Right cardiac atrium (tissue), 5 donors: ENCODE data around the gene CILP2. TPM values are rescaled to one million over a fixed set of nuclear protein-coding genes. Genes with fewer than 3 reads are reported as not detected.

ENCODE experiments used
- ATAC-seq, 2 donors: fragments of 200-7000 bp; cut with Tn5 transposase; one replicate each; pipeline versions ENCODE4 v1.8.0 to v1.9.1; 2020; ENCODE audit warnings: moderate library complexity in 2 of 2, mild to moderate bottlenecking in 1 of 2
- DNase-seq, 3 donors: peaks; one replicate each; pipeline ENCODE4 v3.0.0-alpha.2; 2020
- H3K27ac ChIP-seq: one replicate; pipeline ENCODE4 v1.5.1; 2013; ENCODE audit warnings: mild to moderate bottlenecking, low read length, control low read depth, moderate library complexity
- H3K27me3 ChIP-seq: one replicate; pipeline ENCODE4 v1.6.1; 2013; ENCODE audit not compliant: control insufficient read depth, insufficient read depth
- H3K4me1 ChIP-seq: one replicate; pipeline ENCODE4 v1.6.1; 2013; ENCODE audit warnings: low read length; ENCODE audit not compliant: control insufficient read depth, insufficient read depth
- H3K4me3 ChIP-seq: one replicate; pipeline ENCODE4 v1.5.1; 2013; ENCODE audit warnings: low read length, control low read depth
- H3K9me3 ChIP-seq: one replicate; pipeline ENCODE4 v1.6.1; 2013; ENCODE audit warnings: low read length; ENCODE audit not compliant: control insufficient read depth
- WGBS: extraction: QIAGEN DNeasy Blood & Tissue Kit; methylation state at CpG from one replicate; pipeline ENCODE4 v1.1.7; 2013; 5-methylcytosine and 5-hydroxymethylcytosine counted together
- intact Hi-C, 4 donors: fragments of 100-400 bp; cut with DNase I; formaldehyde crosslinking; loops; one replicate each; pipeline versions ENCODE4 v1.11.0 to v1.14.0; 2022 to 2023
- polyA plus RNA-seq: library from polyadenylated mRNA; stranded (reverse); fragments of 200-250 nt; gene quantifications from one replicate; pipeline ENCODE4 v1.2.3, GENCODE V29; 2013
- total RNA-seq, 4 donors: library from RNA; stranded (reverse); fragmentation: NEBNext Ultra II Directional; extraction: Animal tissue kit (Norgen Biotek cat#: 25700); gene quantifications; one replicate each; pipeline ENCODE4 v1.2.1, GENCODE V29; 2021
- donor health status: healthy with polysubstance abuse.
- donor health status: DM: no; HTN: yes; CAD: no.
- donor health status: DM: no; HTN: no; CAD: no.
- donor health status: DM: no; HTN: yes; CAD: no; lungs with severe emphysema.
- donor health status: DM: yes; HTN: yes; CAD: no.

The CILP2 gene
- total and polyA plus RNA-seq, 5 donors, result 0.05 to 0.39 (median 0.12) TPM

DNA sequence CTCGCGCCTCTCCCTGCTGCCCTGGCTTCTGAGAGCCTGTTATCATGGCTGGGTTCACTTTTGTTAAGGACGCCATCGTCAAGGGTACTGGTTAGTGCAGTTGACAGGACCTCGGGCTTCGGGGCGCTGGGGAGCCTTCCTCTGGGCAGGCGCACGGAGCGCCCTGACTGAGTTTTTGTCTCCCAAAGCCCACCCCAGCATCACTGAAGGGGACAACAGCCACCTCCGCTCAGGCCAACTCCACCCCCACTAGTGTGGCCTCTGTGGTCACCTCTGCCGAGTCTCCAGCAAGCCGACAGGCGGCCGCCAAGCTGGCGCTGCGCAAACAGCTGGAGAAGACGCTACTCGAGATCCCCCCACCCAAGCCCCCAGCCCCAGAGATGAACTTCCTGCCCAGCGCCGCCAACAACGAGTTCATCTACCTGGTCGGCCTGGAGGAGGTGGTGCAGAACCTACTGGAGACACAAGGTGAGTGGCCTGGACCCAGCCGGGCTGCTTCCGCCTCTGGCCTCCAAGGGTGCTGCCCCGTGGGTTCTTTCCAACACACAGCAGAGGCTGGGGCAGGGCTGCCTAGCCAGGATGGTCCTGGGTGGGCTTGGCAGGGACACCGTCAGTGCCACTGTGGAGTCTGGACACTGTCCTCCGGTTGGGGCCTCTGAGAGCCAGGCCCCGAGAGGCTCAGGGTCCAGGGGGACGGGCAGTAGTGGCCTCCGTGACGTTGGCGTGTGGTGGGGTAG lies 39.6 kb upstream of the CILP2 start:
- WGBS, result 93% methylated on average over 33 of the region's 33 CpGs
- intact Hi-C loops, result no loop called here
- peak in 1 of 3 donors; percentile 49 for DNase-seq
- no peaks in the 10 kb centered on the region for H3K4me1 ChIP-seq
- no peak overlapping the region for H3K27ac ChIP-seq
- H3K4me3 ChIP-seq, result no peak overlapping the region
- ATAC-seq, result no peak
- H3K27me3 ChIP-seq, result no peaks in the 10 kb centered on the region
- H3K9me3 ChIP-seq, result no peaks in the 10 kb centered on the region

DNA sequence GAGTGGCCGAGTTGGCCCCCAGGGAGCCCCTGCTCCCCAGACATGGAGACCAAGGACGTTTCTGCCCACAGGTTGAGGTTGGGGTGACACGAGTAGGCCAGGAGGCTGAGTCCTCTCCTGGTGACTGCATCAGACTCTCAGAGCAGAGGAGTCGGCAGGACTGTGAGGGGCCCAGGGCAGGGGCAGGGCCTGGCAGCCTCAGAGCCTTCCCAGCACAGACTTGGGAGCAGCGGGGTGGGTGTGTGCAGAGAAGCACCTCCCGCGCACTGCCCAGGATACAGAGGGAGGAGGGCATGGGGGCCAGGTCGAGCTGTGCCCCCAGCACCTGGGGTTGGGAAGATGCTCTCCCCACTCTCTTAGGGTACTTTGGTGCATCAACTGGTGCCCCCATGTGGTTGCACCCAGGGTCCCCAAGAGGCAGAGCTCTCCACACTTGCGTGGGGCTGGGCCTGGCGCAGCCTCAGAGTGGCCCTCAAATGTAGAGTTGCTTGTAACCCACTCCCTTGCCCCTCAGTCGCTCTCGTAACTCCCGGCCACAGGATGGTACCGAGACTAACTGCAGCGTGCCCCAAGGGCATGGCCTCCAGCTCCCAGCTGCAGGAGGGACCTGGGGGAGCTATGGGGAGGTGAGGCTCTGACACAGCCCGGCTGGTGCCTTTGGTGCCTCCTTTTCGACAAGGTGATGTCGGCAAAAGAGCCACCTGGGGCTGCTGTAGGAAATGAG lies 38.6 kb upstream of the CILP2 start:
- H3K27me3 ChIP-seq, result no peaks in the 10 kb centered on the region
- intact Hi-C loops, result no loop called here
- WGBS, result 87% methylated on average over 18 of the region's 18 CpGs
- ATAC-seq, result no peak
- no peak overlapping the region for H3K4me3 ChIP-seq
- no peaks in the 10 kb centered on the region for H3K9me3 ChIP-seq
- DNase-seq, result peak in 2 of 3 donors; percentile 37 to 58
- no peak overlapping the region for H3K27ac ChIP-seq
- H3K4me1 ChIP-seq, result no peaks in the 10 kb centered on the region

DNA sequence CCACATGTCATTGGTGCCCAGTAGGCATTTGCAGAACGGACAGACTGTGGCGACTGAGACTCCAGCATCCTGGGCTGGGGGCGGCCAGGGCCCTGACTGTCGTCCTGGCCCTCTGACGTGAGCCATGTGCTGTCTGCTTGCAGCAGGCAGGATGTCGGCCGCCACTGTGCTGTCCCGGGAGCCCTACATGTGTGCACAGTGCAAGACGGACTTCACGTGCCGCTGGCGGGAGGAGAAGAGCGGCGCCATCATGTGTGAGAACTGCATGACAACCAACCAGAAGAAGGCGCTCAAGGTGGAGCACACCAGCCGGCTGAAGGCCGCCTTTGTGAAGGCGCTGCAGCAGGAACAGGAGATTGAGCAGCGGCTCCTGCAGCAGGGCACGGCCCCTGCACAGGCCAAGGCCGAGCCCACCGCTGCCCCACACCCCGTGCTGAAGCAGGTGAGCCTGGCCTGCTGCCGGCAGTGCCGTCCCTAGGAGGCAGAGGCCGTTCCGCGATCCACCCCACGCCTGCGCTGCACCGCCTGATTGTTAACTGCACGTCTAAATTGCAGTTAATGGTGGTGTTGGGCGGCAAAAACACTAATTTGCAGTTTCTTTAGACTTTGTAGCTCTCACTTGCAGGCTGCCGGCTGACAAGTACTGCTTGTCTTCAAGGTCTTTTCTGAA lies 37.0 kb upstream of the CILP2 start:
- intact Hi-C loops, result no loop called here
- Histone ChIP-seq H3K4me3 (no peak overlapping the region), H3K4me1 (no peaks in the 10 kb centered on the region), H3K9me3 (no peaks in the 10 kb centered on the region), H3K27ac (no peak overlapping the region), H3K27me3 (no peaks in the 10 kb centered on the region)
- WGBS, result 89% methylated on average over 34 of the region's 34 CpGs
- ATAC-seq (no peak), DNase-seq (peak in 1 of 3 donors; percentile 54)

DNA sequence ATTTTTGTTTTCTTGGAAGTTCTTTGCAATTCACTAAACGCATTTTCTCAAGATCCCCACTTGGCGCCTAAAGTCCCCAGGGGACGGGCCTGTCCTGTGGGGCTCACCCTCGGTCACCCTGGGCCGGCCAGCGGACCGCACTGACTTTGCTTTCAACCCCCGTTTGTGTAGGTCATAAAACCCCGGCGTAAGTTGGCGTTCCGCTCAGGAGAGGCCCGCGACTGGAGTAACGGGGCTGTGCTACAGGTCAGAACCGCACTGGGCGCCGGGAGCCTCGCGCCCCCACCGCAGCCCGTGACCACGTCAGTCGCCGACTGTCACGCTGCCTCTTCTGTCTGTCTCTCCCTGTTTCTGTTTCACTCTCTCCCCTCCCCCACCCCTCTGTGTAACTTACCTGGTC lies 36.3 kb upstream of the CILP2 start:
- no peak overlapping the region for H3K4me3 ChIP-seq
- no peaks in the 10 kb centered on the region for H3K4me1 ChIP-seq
- no peaks in the 10 kb centered on the region for H3K9me3 ChIP-seq
- no peak overlapping the region for H3K27ac ChIP-seq
- DNase-seq, result peak in 1 of 3 donors; percentile 30
- no peak for ATAC-seq
- WGBS, result 92% methylated on average over 26 of the region's 26 CpGs
- intact Hi-C loops, result no loop called here
- H3K27me3 ChIP-seq, result no peaks in the 10 kb centered on the region

DNA sequence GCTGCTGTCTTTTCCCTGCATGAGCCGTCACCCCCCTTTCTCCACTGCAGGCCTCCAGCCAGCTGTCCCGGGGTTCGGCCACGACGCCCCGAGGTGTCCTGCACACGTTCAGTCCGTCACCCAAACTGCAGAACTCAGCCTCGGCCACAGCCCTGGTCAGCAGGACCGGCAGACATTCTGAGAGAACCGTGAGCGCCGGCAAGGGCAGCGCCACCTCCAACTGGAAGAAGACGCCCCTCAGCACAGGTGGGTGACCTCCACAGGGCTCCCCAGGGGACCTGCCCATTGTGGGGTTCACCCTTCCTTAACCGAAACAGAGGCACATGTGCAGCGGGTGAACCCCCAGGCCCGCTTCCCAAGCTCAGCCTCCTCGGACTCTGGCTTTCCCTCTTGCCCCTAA lies 35.8 kb upstream of the CILP2 start:
- H3K27me3 ChIP-seq, result no peaks in the 10 kb centered on the region
- DNase-seq, result peak in 2 of 3 donors; percentile 26 to 55
- intact Hi-C loops, result no loop called here
- ATAC-seq, result no peak
- no peaks in the 10 kb centered on the region for H3K9me3 ChIP-seq
- no peak overlapping the region for H3K4me3 ChIP-seq
- WGBS, result 95% methylated on average over 19 of the region's 19 CpGs
- H3K27ac ChIP-seq, result no peak overlapping the region
- no peaks in the 10 kb centered on the region for H3K4me1 ChIP-seq

DNA sequence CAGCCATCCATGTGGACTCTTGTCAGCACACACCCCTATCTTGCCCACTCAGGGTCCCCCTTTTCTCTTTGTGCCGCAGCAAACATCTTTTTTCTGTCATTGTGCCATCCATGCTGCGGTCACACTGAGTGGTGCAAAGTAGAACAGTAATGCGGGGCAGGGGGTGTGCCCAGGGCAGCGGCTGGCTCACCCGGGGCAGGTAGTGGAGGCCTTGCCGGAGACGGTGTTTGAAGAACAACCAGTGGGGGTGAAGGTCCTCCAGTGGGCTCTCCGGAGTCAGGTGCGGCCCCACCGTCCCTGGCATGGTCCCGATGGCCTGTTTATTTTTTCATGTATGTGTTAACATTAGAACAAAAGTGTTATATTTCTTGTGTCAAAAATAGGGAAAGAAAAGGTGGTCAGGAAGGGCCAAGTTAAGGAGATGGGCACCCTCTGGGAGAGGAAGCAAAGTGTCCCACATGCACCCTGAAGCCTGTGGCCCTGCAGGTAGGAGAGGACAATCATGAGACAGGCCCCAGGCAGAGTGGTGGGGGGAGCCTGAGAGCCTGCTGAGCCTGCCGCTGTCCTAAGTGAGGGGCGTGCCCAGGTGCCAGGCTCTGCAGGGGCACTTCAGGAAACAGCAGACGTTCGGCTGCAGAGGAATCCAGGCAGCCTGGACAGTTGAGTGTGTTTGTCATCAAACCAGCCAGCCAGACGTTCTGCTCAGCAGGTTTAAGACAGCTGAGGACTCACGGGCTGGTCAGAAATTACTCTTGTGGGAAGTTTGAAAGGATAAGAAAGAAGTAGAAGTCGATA lies 35.1 kb upstream of the CILP2 start:
- Histone ChIP-seq H3K9me3 (no peaks in the 10 kb centered on the region), H3K27me3 (no peaks in the 10 kb centered on the region), H3K4me3 (no peak overlapping the region), H3K4me1 (no peaks in the 10 kb centered on the region), H3K27ac (no peak overlapping the region)
- 89% methylated on average over 18 of the region's 18 CpGs for WGBS
- ATAC-seq (no peak), DNase-seq (peak in 1 of 3 donors; percentile 25)
- intact Hi-C loops, result no loop called here

DNA sequence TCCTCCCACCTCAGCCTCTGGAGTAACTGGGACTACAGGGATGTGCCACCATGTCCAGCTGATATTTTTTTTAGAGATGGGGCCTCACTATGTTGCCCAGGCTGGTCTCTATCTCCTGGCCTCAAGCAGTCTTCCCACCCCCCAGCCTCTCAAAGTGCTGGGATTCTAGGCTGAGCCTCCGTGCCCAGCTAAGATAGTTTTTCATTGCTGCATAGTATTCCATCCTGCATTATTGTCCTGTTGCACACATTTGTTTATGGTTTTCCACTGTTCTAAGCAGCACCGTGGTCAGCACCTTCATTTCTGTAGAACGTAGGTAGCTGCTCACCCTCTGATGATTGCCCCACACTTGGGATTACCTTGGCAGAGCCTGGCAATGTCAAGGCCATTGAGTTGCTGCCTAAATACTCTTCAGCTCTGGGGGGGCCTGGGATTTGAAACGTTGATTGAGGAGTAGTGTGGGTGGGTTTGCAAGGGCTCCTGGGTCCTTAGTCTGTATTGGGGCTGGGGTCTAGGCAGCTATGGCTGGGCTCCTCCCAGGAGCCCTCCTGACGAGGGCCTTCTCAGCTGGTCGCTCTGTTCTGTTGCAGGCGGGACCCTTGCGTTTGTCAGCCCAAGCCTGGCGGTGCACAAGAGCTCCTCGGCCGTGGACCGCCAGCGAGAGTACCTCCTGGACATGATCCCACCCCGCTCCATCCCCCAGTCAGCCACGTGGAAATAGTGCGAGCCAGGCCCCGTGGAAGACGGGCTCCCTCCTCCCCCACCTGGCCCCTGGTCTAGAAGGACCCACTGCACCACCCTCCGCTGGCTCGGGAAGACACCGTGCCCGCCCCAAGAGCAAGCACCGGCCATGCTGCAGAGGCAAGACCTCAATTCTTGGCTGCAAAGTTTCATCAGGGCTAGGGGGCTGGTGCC lies 33.1 kb upstream of the CILP2 start:
- Histone ChIP-seq H3K27ac (no peak overlapping the region), H3K4me1 (no peaks in the 10 kb centered on the region), H3K27me3 (no peaks in the 10 kb centered on the region), H3K9me3 (no peaks in the 10 kb centered on the region), H3K4me3 (no peak overlapping the region)
- WGBS, result 92% methylated on average over 23 of the region's 23 CpGs
- intact Hi-C loops, result no loop called here
- DNase-seq (peak in 1 of 3 donors; percentile 27), ATAC-seq (no peak)

DNA sequence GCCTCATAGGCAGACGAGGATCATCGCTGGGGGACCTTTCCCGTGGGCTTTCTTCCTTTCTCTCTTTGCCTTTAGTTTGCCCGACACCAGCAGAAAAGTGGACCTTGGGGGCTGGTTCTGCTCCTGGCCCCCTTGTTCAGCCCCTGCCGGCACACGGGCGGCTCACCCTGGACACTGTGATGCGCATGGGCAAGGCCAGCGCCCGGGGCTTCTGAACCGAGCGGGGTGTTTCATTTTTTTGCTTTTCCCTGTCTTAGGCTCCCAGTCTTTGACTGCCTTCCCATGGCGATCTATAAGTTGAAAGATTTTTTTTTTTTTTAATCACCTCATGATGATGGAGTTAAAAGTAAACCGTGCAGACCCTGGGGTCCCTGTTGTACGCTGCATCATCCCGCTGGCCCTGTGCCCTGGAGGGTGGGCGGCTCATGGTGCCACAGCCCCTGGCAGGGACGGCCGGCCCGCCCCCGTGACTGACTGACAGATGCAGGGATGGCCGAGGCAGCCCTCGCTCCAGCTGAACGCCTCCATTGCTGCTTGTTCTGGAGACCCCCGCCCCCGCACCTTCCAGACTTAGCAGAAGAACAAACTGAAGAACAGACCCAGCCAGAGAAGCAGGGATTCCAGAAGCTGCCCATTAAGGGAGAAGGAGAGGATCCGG lies 32.3 kb upstream of the CILP2 start:
- Histone ChIP-seq H3K4me3 (no peak overlapping the region), H3K27ac (no peak overlapping the region), H3K9me3 (no peaks in the 10 kb centered on the region), H3K4me1 (no peaks in the 10 kb centered on the region), H3K27me3 (no peaks in the 10 kb centered on the region)
- DNase-seq (peak in 2 of 3 donors; percentile 61 to 62), ATAC-seq (no peak)
- 88% methylated on average over 27 of the region's 27 CpGs for WGBS
- intact Hi-C loops, result no loop called here

DNA sequence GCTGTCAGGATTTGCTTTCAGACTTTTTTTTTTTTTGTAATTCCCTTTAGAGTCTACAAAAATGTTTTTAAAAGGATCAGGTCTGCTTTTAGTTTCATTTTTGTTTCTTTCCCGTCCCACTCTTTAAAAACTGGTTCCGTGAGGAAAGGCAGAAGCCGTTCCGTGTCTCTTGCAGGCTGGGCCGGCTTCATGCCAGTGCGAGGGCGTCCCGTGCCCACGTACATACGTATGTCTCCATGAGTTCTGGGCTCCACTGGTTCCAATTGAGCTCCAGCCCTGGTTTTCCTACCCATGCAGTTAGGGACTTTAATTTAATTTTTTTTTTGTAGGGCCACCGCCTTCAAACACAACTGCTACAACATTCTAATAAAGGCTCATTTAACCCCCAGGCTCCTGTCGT lies 31.5 kb upstream of the CILP2 start:
- intact Hi-C loops, result no loop called here
- Histone ChIP-seq H3K27me3 (no peaks in the 10 kb centered on the region), H3K4me1 (no peaks in the 10 kb centered on the region), H3K4me3 (no peak overlapping the region), H3K9me3 (no peaks in the 10 kb centered on the region), H3K27ac (no peak overlapping the region)
- WGBS, result 87% methylated on average over 12 of the region's 12 CpGs
- DNase-seq (peak in 1 of 3 donors; percentile 57), ATAC-seq (no peak)
